Measurements from ENCODE around the gene C19orf67. TPM values are rescaled to one million over a fixed set of nuclear protein-coding genes. Genes with fewer than 3 reads are reported as not detected.

The C19orf67 gene
- total and polyA plus RNA-seq, 2 of the 13 experiments (the other 11 are each of a cell fraction or from before 2014, with no cell fraction given), result 0.11 to 0.32 TPM

DNA sequence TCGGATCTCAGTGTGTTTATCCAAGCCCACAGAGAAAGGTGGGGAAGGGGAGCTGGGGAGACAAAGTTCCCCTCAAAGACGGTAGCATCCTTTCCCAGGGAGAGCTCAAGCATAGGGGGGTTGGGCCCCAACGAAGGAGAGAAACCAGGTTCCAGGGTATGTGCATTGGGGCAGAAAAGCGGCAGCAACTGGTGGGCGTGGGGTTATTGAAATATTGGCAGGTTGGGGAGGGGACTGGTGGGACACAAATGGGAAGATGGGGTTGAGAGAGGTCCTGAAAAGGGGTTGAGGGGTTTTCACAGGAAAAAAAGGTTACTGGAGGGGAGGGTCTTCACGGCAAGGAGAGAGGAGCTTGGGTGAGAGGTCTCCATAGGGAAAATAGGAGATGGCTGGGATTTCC, 49.8 kb upstream of the C19orf67 start (continued):
- no peak for TF ChIP-seq YY1 (IDR thresholded peaks at IDR 0.05; ENCODE audit: insufficient read depth, insufficient replicate concordance, low read depth, low read length)
- TF ChIP-seq ZNF335 (CRISPR knock-in tag; IDR thresholded peaks at IDR 0.05), result no peak

DNA sequence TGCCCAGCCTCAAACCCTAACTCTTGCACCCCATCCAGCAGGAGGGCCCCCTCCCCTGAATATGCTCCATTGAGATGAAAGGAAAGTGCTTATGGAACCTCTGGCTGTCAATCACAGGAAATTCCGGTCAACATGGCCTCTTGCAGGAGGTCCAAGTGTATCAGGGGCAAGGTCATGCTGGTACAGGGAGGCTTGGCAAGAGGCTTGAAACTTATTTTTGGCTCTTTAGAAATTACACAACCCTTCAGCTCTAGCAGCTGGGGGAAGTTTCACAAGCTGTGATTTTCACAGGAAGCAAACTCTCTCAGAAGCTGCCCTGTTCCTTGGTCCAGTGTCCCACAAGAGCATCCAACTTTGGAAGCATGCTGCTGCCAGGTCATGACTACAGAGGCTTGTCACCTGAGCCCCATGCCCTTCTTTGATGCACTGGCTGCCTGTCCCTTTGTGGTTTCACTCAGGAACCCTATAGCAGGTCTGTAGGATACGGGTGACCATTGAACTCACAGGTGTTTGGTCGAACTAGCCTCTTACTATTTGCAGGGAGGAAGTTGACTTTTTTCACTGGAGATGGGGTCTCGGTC, 42.4 kb upstream of the C19orf67 start:
- WGBS (ENCODE audit: low lambda C conversion rate), result 55% methylated on average over 4 of the region's 4 CpGs
- DNase-seq (ENCODE audit: low spot score), result no peak
- CTCF ChIA-PET (ENCODE audit: low intra/inter-chr PET ratio, low total read pairs), result no interaction called here
- peaks cover 24% of the 10 kb centered on the region for H3K4me1 ChIP-seq (ENCODE audit: insufficient read depth, low read length)
- peaks cover 0 to under 1% of the 10 kb centered on the region in 2 experiments; a peak in 1 of 5 replicates for H3K36me3 ChIP-seq (replicated peaks in 1 of 2; ENCODE audit: control insufficient read depth in 1 of 2, insufficient read depth in 2 of 2, low read length in 2 of 2)
- H4K20me1 ChIP-seq (ENCODE audit: insufficient read depth, low read length), result no peaks in the 10 kb centered on the region
- no peaks in the 10 kb centered on the region for H3K27me3 ChIP-seq (ENCODE audit: control insufficient read depth in 1 of 2, insufficient read depth in 2 of 2, low read length in 2 of 2)
- no TSS peak for BruUV-seq (replicated peaks)
- in situ Hi-C loops (cut with HindIII; ENCODE audit: extremely low pct_ligation_motif_present, low pct_unique_long_range_greater_than_20kb) (no loop called here), intact Hi-C loops (cut with micrococcal nuclease; ENCODE audit: unreplicated experiment) (no loop called here)
- H3K4me2 ChIP-seq (ENCODE audit: low read depth, low read length), result no peak overlapping the region
- peak overlapping the region; percentile 21 for H3K27ac ChIP-seq (ENCODE audit: extremely low read length, insufficient read depth, low read length)
- POLR2A ChIA-PET, result interaction anchor here (1.0 to 2.4 kb wide), 2 partner anchors 9 kb away, joined by 3 to 5 read pairs; partner anchors contain the start of gene ASF1B
- TF ChIP-seq, protein P1, sequence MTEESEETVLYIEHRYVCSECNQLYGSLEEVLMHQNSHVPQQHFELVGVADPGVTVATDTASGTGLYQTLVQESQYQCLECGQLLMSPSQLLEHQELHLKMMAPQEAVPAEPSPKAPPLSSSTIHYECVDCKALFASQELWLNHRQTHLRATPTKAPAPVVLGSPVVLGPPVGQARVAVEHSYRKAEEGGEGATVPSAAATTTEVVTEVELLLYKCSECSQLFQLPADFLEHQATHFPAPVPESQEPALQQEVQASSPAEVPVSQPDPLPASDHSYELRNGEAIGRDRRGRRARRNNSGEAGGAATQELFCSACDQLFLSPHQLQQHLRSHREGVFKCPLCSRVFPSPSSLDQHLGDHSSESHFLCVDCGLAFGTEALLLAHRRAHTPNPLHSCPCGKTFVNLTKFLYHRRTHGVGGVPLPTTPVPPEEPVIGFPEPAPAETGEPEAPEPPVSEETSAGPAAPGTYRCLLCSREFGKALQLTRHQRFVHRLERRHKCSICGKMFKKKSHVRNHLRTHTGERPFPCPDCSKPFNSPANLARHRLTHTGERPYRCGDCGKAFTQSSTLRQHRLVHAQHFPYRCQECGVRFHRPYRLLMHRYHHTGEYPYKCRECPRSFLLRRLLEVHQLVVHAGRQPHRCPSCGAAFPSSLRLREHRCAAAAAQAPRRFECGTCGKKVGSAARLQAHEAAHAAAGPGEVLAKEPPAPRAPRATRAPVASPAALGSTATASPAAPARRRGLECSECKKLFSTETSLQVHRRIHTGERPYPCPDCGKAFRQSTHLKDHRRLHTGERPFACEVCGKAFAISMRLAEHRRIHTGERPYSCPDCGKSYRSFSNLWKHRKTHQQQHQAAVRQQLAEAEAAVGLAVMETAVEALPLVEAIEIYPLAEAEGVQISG (CRISPR knock-in tag; IDR thresholded peaks at IDR 0.05), result no peak
- no peak for TF ChIP-seq MLLT10 (CRISPR knock-in tag; IDR thresholded peaks at IDR 0.05)
- TF ChIP-seq ZNF556 (CRISPR knock-in tag; IDR thresholded peaks at IDR 0.05; ENCODE audit: borderline replicate concordance), result no peak
- 0 out of 4 replicates have a peak, but pooled peaks of 1 of the 2 experiments have one; percentile 34 for TF ChIP-seq POLR2A (IDR thresholded peaks at IDR 0.05; ENCODE audit: insufficient read depth in 1 of 2, low read depth in 2 of 2, low read length in 2 of 2)
- TF ChIP-seq, protein P2, sequence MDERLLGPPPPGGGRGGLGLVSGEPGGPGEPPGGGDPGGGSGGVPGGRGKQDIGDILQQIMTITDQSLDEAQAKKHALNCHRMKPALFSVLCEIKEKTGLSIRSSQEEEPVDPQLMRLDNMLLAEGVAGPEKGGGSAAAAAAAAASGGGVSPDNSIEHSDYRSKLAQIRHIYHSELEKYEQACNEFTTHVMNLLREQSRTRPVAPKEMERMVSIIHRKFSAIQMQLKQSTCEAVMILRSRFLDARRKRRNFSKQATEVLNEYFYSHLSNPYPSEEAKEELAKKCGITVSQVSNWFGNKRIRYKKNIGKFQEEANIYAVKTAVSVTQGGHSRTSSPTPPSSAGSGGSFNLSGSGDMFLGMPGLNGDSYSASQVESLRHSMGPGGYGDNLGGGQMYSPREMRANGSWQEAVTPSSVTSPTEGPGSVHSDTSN (CRISPR knock-in tag; IDR thresholded peaks at IDR 0.05), result peak; percentile 78
- no peaks in the 10 kb centered on the region for H3K79me2 ChIP-seq (ENCODE audit: insufficient read depth, low read length)
- no peak overlapping the region for H2AFZ ChIP-seq (ENCODE audit: low read length)
- no peak overlapping the region for H3K9ac ChIP-seq (ENCODE audit: insufficient read depth, low read depth, low read length)
- no peak overlapping the region for H3K4me3 ChIP-seq (replicated peaks in 1 of 3; ENCODE audit: insufficient read depth in 1 of 3, low read depth in 2 of 3, low read length in 3 of 3)
- no peaks in the 10 kb centered on the region for H3K9me3 ChIP-seq (ENCODE audit: low read length)
- no peak for FAIRE-seq
- no peak for ATAC-seq
